Vagina (tissue), 2 donors: ENCODE measurements around the gene ARMC6.

Source experiments
- POLR2A ChIP-seq, 2 donors: fragments of 450-650 bp; IDR thresholded peaks; one replicate each; pipeline ENCODE4 v1.6.1; 2017; ENCODE audit warnings: antibody characterized with exemption in 2 of 2, mild to moderate bottlenecking in 2 of 2, moderate library complexity in 2 of 2
- POLR2AphosphoS5 ChIP-seq, 2 donors: sonication (generic); formaldehyde crosslinking; IDR thresholded peaks; one replicate each; pipeline ENCODE4 v1.9.0; 2017; ENCODE audit warnings: antibody characterized with exemption in 2 of 2, mild to moderate bottlenecking in 2 of 2, low read depth in 1 of 2; ENCODE audit not compliant: insufficient read depth in 1 of 2

- TF ChIP-seq POLR2A (IDR thresholded peaks at IDR 0.05) (no peak), POLR2AphosphoS5 (IDR thresholded peaks at IDR 0.05; ENCODE audit: insufficient read depth in 1 of 2, low read depth in 1 of 2) (no peak)
Measured at GRCh38 chr19:18984251-18984650, 49.2 kb upstream of the ARMC6 start.
